GM18511 (cell line): Measurements from ENCODE around the gene CBX3.
"Not testable (repeated sequence)": the region's sequence is repeated elsewhere in the genome, so short reads cannot be mapped to it uniquely, and the experiment has no call there.

Experiments used
- ATAC-seq: cut with Tn5 transposase; IDR thresholded peaks from one replicate; pipeline ENCODE4 v1.9.1; 2021; ENCODE audit warnings: mild to moderate bottlenecking, moderate library complexity; ENCODE audit not compliant: unreplicated experiment

The CBX3 gene

GRCh38 chr7:26187380-26188205, 14.0 kb upstream of the CBX3 start:
- ATAC-seq = no peak

- no peak for ATAC-seq
These were observed 13.2 kb upstream of the CBX3 start for GRCh38 chr7:26188206-26188956.

GRCh38 chr7:26188957-26189541, 12.5 kb upstream of the CBX3 start:
- no peak for ATAC-seq

- ATAC-seq = no peak
These were observed 11.8 kb upstream of the CBX3 start for GRCh38 chr7:26189697-26190096.

- no peak for ATAC-seq
These were observed 11.1 kb upstream of the CBX3 start for GRCh38 chr7:26190417-26190869.

GRCh38 chr7:26191233-26191973, 10.1 kb upstream of the CBX3 start:
- ATAC-seq = no peak

GRCh38 chr7:26191974-26192479, 9.5 kb upstream of the CBX3 start:
- no peak for ATAC-seq

GRCh38 chr7:26192485-26193087, 9.0 kb upstream of the CBX3 start:
- no peak for ATAC-seq

- no peak for ATAC-seq
These were observed 7.9 kb upstream of the CBX3 start for GRCh38 chr7:26193432-26194207.

GRCh38 chr7:26194764-26195163, 6.8 kb upstream of the CBX3 start:
- not testable (repeated sequence) for ATAC-seq

- ATAC-seq = no peak
These were observed 6.4 kb upstream of the CBX3 start for GRCh38 chr7:26195182-26195581.

GRCh38 chr7:26195867-26196657, 5.5 kb upstream of the CBX3 start:
- no peak for ATAC-seq

GRCh38 chr7:26197153-26198115, 4.1 kb upstream of the CBX3 start:
- ATAC-seq = no peak

- no peak for ATAC-seq
These were observed 3.3 kb upstream of the CBX3 start for GRCh38 chr7:26198133-26198780.

GRCh38 chr7:26198781-26199169, 2.8 kb upstream of the CBX3 start:
- ATAC-seq = no peak

GRCh38 chr7:26199301-26200037, 2.1 kb upstream of the CBX3 start:
- ATAC-seq = no peak

- ATAC-seq = no peak
These were observed 1.5 kb upstream of the CBX3 start for GRCh38 chr7:26200038-26200443.
